GM18951 (cell line): Measurements from ENCODE around the gene CPSF7.

Experiments used
- POLR2A ChIP-seq: IDR thresholded peaks from 4 replicates; pipeline ENCODE4 v1.6.1; 2011; ENCODE audit warnings: mild to moderate bottlenecking; ENCODE audit not compliant: insufficient read length, insufficient read depth; ENCODE audit errors: extremely low read depth
- in situ Hi-C: fragments of 300-500 bp; cut with MboI; formaldehyde crosslinking; loops from one replicate; pipeline ENCODE4 v1.12.0; 2022; ENCODE audit warnings: low sequenced_read_pairs, mixed read lengths, inconsistent platforms; ENCODE audit not compliant: unreplicated experiment

The CPSF7 gene

DNA sequence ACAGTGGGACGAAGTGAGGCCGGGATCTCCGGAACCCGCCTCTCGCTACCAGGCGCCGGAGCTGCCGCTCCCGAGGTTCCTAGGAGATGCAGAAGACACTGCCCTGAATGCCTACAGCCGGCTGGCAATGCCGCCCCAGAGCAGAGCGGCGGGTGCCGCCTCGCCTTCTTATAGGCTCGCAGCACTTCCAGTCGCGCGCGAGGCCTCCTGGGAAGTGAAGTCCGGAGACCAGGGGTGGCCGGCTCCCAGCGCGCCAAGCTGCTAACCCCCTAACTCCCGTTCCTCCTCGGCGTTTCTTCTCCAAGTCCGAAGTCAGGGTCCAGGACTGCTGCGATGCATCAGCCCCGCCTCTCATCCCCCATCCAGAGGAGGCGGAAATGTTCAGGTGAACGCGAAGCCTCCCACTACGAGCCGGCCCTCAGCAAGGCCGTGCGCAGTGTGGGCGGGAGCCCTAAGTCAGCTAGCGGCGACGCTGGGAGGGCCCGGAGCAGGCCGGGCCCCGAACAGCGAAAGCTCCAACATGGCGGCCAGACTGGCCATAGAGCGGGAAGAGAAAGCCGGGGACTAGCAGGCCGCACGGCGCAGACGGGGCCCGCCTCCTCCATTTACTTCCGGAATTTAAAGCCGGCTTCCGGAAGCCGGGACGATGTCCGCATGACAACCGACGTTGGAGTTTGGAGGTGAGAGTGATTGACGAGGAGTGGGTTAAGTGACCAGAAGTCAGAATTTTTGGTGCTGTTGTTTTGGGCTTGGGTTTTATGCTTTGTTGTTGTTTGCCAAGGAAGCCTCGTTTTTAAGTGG is 67.8 kb downstream of the CPSF7 start, which contains the start of the genes CYB561A3 and TMEM138:
Gene CYB561A3, minus strand, starts transcription at position 142 of the 801 bp plus-strand sequence. CDS start 5,169 bp downstream, outside the sequence.
Gene TMEM138, plus strand, starts transcription at position 634 of the 801 bp plus-strand sequence. CDS start 2,017 bp downstream, outside the sequence.
- in situ Hi-C loops = no loop called here
- TF ChIP-seq POLR2A = peak; percentile 99

DNA sequence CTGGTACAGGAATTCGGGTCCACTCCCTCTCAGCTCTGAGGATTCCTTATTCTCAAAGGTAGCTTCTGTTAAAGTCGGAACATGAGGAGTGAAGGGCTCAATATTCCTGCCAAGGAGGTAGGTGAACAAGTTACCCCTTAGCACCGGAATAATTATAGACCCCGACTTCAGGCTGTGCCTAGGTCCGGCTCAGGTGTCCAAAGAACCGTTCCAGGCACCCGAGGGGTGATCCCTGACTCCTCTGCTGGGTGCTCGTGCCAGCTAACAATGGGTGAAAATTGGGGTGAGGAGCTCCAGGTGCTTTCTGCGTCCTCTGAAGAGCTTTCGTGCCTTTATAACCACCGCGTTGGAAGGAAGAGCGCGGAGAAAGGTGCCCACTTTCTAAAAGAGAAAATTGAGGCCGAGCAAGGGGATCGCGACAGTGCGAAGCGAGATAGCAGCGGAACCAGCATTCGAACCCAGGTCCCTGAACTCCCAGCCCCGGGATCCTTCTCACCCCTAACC is 68.5 kb downstream of the CPSF7 start:
- no peak for TF ChIP-seq POLR2A
- in situ Hi-C loops = no loop called here

DNA sequence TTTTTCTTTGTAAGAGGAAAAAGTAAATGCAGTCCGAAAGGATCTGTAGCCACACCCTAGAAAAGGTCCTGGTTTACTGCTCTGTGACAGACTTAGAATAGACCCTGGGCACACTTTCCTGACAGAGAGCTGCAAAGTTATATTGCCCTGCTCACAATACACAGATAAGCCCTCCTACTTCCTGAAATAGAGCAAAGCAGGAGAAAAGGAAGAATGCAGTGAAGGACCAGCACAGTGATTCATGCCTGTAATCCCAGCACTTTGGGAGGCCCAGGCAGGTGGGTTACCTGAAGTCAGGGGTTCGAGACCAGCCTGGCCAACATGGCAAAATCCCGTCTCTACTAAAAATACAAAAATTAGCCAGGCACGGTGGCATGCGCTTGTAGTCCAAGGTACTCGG is 70.3 kb downstream of the CPSF7 start:
- in situ Hi-C loops = no loop called here
- TF ChIP-seq POLR2A = no peak

DNA sequence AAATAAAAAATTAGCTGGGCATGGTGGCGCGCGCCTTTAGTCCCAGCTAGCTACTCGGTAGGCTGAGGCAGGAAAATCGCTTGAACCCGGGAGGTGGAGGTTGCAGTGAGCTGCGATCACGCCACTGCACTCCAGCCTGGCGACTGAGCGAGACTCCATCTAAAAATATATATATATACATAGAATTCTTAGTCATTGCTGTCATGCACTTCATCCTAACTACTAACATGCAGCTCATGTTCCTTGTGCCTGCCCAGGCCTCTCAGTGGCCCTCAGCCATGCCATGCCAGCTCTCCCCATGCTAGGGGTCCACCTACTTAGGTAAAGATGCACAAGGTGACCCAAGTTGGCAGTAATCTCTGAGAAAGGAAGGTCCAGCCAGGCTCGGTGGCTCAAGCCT is 71.2 kb downstream of the CPSF7 start:
- no peak for TF ChIP-seq POLR2A
- in situ Hi-C loops = no loop called here

DNA sequence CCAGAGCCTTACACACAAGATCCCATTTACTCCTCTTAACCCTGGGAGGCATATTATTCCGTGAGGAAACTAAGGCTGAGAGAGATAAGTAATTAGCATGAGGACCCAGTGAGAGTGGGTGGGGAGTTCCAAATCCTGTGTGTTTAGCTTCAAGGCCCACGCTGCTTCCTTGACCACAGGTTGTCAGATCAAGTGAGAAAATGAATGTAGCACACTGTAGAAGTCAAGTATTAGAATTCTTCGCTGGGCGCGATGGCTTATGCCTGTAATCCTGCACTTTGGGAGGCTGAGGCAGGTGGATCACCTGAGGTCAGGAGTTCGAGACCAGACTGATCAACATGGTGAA is 71.9 kb downstream of the CPSF7 start:
- in situ Hi-C loops = no loop called here
- TF ChIP-seq POLR2A = no peak

DNA sequence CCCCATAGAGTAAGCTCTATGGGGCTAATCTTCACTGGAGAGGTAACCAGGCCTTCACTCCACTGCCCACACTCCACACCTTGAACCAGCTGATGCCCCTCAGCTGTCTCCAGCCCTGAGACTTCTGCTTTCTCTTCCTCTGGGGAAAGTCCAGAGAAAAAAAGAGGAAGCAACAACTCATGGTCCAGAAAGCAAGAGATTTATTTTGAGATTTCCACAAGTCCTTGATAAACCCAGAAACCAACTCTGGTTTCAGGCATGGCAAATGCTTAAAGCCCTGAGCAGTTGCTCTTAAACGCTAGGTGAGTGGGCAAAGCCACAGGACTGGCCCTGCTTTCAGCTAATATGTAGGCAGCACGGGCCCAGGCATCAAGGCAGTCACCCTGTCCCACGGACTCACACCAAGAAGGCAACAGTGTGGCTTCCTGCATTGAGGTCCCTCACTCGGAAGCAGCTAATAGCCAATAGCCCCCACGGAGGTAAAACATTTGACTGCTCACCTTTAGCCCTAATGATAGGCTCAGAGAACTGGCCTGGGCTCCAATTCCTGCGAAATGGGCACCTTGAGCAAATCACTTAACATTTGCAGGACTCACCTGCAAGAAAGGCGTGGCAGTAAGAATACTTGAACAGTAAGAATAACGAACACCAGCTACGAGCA is 72.4 kb downstream of the CPSF7 start:
- no peak for TF ChIP-seq POLR2A
- in situ Hi-C loops = no loop called here

DNA sequence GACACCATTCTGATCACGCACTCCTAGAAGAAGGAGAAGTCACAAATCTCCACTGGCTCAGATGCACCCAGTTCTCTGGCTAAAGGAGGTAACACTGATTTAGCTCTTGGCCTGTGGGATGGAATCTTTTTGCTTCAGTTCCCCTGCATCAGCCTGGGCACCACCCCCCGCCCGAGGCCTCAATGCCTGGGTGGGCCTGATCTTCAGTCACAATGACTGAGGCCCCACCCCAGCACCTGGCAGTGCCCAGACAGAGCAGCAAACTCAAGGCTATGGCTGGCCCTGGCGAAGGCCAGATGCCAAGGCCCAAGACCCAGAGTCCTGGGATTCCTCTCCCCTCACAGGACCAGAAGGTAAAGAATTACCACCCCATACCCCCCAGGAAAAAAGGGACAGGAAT is 73.1 kb downstream of the CPSF7 start:
- TF ChIP-seq POLR2A = no peak
- in situ Hi-C loops = no loop called here

DNA sequence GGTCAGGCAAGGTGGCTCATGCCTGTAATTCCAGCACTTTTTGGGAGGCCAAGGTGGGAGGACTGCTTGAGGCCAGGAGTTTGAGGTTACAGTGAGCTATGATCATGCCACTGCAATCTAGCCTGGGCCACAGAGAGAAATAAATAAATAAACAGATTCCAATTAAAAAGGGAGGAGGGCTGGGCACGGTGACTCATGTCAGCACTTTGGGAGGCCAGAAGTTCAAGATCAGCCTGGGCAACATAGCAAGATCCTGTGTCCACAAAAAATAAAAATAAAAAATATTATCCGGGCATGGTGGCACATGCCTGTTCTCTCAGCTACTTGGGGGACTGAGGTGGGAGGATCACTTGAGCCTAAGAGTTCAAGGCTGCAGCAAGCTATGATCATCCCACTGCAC is 75.6 kb downstream of the CPSF7 start:
- in situ Hi-C loops = no loop called here
- no peak for TF ChIP-seq POLR2A

DNA sequence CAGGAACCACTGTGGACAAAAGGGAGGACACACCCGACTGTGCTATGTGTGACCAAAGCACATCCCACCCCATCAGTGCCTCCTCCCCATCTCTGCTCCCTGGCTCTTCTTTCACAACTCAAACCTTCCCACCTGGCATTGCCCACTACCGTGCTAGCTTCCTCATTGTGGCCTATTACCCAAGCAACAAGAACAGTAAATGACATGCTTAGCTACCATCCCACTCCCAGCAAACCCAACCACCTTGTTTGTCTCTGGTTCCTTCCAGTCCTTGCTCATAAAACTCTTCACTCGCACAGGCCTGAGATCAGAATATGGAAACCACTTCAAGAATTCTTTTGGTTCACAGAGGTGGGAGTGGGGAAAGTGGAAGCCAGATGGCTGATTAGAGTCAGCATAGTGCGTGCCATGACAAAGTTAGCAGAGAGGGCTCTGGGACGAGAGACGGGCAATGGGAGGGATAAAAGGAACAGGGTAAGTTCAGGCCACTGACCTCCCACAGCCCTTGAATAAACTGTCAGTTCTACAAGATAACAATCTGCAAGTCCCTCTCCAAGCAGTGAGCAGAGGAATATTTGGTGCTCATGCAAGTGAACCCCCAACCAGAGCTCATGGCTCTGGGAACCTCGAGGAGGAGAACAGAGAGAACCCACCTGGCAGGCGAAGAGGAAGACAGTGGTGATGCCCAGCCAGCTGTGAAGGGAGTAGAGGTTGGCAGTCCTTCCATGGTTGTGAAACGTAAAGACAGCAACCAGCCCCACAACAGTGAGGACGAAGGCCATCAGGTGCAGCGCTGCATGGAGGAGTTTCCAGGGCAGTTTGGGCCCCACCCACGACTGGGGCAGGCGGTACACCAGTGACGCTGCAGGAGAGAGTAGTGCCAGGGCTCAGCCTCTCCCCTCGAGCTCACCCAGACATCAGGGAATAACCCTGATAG is 76.4 kb downstream of the CPSF7 start:
- TF ChIP-seq POLR2A = no peak

More for the DNA sequence above, 76.4 kb downstream of the CPSF7 start:
- in situ Hi-C loops = no loop called here
